GM18951 (cell line): Measurements from ENCODE around the gene IMMP1L.

Experiments used
- POLR2A ChIP-seq: IDR thresholded peaks from 4 replicates; pipeline ENCODE4 v1.6.1; 2011; ENCODE audit warnings: mild to moderate bottlenecking; ENCODE audit not compliant: insufficient read length, insufficient read depth; ENCODE audit errors: extremely low read depth
- in situ Hi-C: fragments of 300-500 bp; cut with MboI; formaldehyde crosslinking; loops from one replicate; pipeline ENCODE4 v1.12.0; 2022; ENCODE audit warnings: low sequenced_read_pairs, mixed read lengths, inconsistent platforms; ENCODE audit not compliant: unreplicated experiment

IMMP1L gene

GRCh38 chr11:31408201-31408600, 101.2 kb downstream of the IMMP1L start:
- TF ChIP-seq POLR2A = no peak

GRCh38 chr11:31404614-31405013, 104.8 kb downstream of the IMMP1L start:
- in situ Hi-C loops = no loop called here
- no peak for TF ChIP-seq POLR2A

More at GRCh38 chr11:31408201-31408600, 101.2 kb downstream of the IMMP1L start:
- in situ Hi-C loops = no loop called here

- no peak for TF ChIP-seq POLR2A
- in situ Hi-C loops = loop anchor here (25.0 kb wide), 1 partner anchor 565 kb away; no protein-coding TSS in a partner anchor
Observed at GRCh38 chr11:31397239-31397834, 112.1 kb downstream of the IMMP1L start.

- in situ Hi-C loops = loop anchor here (25.0 kb wide), 1 partner anchor 575 kb away; no protein-coding TSS in a partner anchor
- no peak for TF ChIP-seq POLR2A
Observed at GRCh38 chr11:31387379-31387778, 122.0 kb downstream of the IMMP1L start.

- in situ Hi-C loops = loop anchor here (25.0 kb wide), 1 partner anchor 579 kb away; no protein-coding TSS in a partner anchor
Observed at GRCh38 chr11:31383116-31383515, 126.3 kb downstream of the IMMP1L start.

More at GRCh38 chr11:31383116-31383515, 126.3 kb downstream of the IMMP1L start:
- TF ChIP-seq POLR2A = no peak
